Activated T-helper 17 cell treated with anti-CD3 and anti-CD28 coated beads, Interleukin-2, amount 50 U/mL, for 72 hours (primary cell): ENCODE data around the gene NEURL1. TPM values are rescaled to one million over a fixed set of nuclear protein-coding genes. Genes with fewer than 3 reads are reported as not detected.

Experiments used
- ATAC-seq: fragments of 150-1000 bp; cut with Tn5 transposase; replicated peaks from 2 replicates; pipeline ENCODE4 v1.10.0; 2021; ENCODE audit warnings: mild to moderate bottlenecking, moderate library complexity
- H3K27ac Mint-ChIP-seq: one replicate; pipeline ENCODE4 v1.8.0; 2022; ENCODE audit warnings: mixed read lengths
- H3K27me3 Mint-ChIP-seq: one replicate; pipeline ENCODE4 v1.8.0; 2022; ENCODE audit warnings: mixed read lengths
- H3K36me3 Mint-ChIP-seq: one replicate; pipeline ENCODE4 v1.8.0; 2022; ENCODE audit warnings: low read depth, mild to moderate bottlenecking, mixed read lengths
- H3K4me1 Mint-ChIP-seq: one replicate; pipeline ENCODE4 v1.8.0; 2022; ENCODE audit warnings: mixed read lengths
- H3K4me3 Mint-ChIP-seq: one replicate; pipeline ENCODE4 v1.8.0; 2022; ENCODE audit warnings: mild to moderate bottlenecking, mixed read lengths
- H3K9me3 Mint-ChIP-seq: one replicate; pipeline ENCODE4 v1.8.0; 2022; ENCODE audit warnings: mixed read lengths
- total RNA-seq, 2 donors: library from RNA; stranded (reverse); gene quantifications; one replicate each; pipeline ENCODE4 v1.2.3, GENCODE V29; 2022

Gene NEURL1
- total RNA-seq, 2 donors from 2014 or later = 2.1 to 3.7 TPM

GRCh38 chr10:103589074-103589630 is 95.6 kb downstream of the NEURL1 start:
- no peak for ATAC-seq
- Mint-ChIP-seq H3K27ac (peak overlapping the region; percentile 37), H3K4me1 (no peaks in the 10 kb centered on the region), H3K27me3 (no peaks in the 10 kb centered on the region), H3K36me3 (no peaks in the 10 kb centered on the region), H3K4me3 (no peak overlapping the region), H3K9me3 (no peaks in the 10 kb centered on the region)

- Mint-ChIP-seq H3K9me3 (no peaks in the 10 kb centered on the region), H3K36me3 (no peaks in the 10 kb centered on the region), H3K27ac (no peak overlapping the region), H3K4me3 (no peak overlapping the region), H3K4me1 (no peaks in the 10 kb centered on the region), H3K27me3 (no peaks in the 10 kb centered on the region)
- no peak for ATAC-seq
Measured at GRCh38 chr10:103590060-103590459, 96.6 kb downstream of the NEURL1 start.

DNA sequence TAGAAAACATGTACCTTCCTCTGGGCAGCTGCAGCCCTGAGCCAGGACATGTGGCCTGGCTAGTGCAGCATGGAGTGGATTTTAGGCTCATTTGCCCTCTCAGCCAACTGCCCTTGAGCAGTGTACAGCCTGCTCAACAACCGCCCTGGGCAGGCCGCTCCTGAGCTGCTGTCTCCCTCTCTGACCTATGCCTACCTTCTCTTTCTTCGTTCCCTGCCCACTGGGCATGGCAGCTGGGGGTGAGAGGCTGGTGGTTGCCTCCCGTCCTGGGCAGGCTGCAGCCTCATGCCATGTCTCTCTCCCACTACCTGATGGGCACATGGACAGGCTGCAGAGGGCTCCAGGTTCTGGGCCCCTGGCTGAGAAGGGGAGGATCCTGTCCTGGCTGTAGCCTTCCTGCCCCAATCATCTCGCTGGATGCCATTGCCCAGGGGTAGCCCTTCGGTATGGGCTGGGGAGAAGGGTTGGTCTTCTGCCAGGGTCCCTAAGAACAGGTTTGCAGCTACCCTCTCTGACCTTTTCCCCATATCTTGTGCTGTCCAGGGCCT is 97.3 kb downstream of the NEURL1 start:
- H3K27me3 Mint-ChIP-seq = no peaks in the 10 kb centered on the region
- H3K4me3 Mint-ChIP-seq = no peak overlapping the region
- H3K36me3 Mint-ChIP-seq = no peaks in the 10 kb centered on the region
- H3K9me3 Mint-ChIP-seq = no peaks in the 10 kb centered on the region
- H3K4me1 Mint-ChIP-seq = no peaks in the 10 kb centered on the region
- peak overlapping the region; percentile 28 for H3K27ac Mint-ChIP-seq
- ATAC-seq = no peak

DNA sequence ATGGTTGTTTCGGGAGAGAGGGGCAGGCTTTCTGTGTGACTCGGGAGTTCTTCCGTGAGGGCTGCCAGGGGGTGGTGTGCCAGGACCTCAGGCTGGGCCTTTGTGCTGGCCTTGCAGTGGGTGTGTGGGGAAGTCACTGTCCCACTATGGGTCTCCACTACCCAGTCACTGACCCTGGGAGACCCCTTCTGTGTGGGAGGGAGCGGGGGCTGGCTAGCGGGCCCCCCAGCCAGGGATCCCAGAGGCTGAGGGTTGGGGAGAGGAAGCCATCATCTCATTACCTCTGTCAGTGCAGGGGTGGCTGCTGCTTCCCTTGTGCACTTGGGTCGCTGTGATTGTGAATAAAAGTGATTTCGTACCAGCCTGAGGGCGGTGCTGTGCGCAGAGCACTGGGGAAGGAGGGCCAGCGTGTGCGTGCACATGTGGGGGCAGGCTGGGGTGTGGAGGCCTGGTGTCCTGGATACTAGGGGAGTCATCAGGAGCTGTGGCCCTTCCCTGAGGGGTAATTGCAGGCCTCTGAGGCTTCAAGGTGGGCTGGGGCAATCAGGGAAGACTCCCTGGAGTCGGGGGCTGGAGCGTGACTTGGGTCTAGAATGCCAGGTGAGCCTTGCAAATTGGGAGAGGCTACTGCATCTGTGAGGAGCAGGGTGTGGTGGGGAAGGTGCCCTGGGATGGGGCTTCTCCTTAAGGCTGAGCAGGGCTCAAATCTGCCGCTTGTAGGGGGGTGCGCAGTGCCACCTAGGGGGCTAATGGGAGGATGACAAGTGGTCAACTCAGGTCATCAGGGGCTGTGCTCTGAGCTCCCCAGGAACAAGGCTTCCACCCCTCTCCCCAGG is 98.9 kb downstream of the NEURL1 start:
- Mint-ChIP-seq H3K27ac (no peak overlapping the region), H3K36me3 (no peaks in the 10 kb centered on the region), H3K27me3 (no peaks in the 10 kb centered on the region), H3K4me3 (no peak overlapping the region), H3K9me3 (no peaks in the 10 kb centered on the region), H3K4me1 (no peaks in the 10 kb centered on the region)
- ATAC-seq = peak; percentile 53

DNA sequence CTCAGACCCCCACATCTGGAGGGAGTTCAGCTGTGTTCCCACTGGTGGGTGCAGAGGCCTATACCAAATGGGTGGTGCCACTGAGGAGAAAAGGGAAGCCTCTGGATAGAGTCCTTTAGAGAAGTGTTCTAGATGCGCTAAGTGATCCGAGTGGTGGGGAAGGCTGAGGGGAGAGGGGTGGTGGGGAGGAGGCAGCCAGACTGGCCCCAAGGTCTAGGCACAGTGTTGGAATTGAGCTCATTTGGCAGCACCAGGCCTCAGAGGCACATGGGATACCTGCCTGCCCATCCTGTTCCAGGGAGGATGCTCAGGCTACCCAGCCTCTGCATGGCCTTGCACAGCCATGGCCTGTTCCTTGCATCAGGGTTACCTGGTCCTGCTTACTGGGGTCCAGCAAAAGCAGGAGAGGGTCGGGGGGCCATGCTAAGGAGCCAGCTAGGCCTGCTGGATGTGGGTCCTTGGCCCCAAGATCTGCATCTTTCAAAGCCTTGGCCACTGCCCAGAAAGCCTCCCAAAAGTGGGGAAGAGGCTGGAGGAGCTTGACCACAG is 99.6 kb downstream of the NEURL1 start:
- no peaks in the 10 kb centered on the region for H3K36me3 Mint-ChIP-seq
- H3K9me3 Mint-ChIP-seq = no peaks in the 10 kb centered on the region
- H3K4me3 Mint-ChIP-seq = no peak overlapping the region
- ATAC-seq = no peak
- no peaks in the 10 kb centered on the region for H3K27me3 Mint-ChIP-seq
- no peaks in the 10 kb centered on the region for H3K4me1 Mint-ChIP-seq
- no peak overlapping the region for H3K27ac Mint-ChIP-seq

- no peak for ATAC-seq
- Mint-ChIP-seq H3K4me3 (no peak overlapping the region), H3K9me3 (no peaks in the 10 kb centered on the region), H3K4me1 (no peaks in the 10 kb centered on the region), H3K27ac (no peak overlapping the region), H3K36me3 (no peaks in the 10 kb centered on the region), H3K27me3 (no peaks in the 10 kb centered on the region)
Measured at GRCh38 chr10:103595933-103596726, 102.6 kb downstream of the NEURL1 start.

GRCh38 chr10:103597003-103597402 is 103.5 kb downstream of the NEURL1 start:
- no peaks in the 10 kb centered on the region for H3K27me3 Mint-ChIP-seq
- H3K4me3 Mint-ChIP-seq = no peak overlapping the region
- H3K27ac Mint-ChIP-seq = no peak overlapping the region
- H3K9me3 Mint-ChIP-seq = no peaks in the 10 kb centered on the region
- no peaks in the 10 kb centered on the region for H3K4me1 Mint-ChIP-seq
- no peak for ATAC-seq
- no peaks in the 10 kb centered on the region for H3K36me3 Mint-ChIP-seq

DNA sequence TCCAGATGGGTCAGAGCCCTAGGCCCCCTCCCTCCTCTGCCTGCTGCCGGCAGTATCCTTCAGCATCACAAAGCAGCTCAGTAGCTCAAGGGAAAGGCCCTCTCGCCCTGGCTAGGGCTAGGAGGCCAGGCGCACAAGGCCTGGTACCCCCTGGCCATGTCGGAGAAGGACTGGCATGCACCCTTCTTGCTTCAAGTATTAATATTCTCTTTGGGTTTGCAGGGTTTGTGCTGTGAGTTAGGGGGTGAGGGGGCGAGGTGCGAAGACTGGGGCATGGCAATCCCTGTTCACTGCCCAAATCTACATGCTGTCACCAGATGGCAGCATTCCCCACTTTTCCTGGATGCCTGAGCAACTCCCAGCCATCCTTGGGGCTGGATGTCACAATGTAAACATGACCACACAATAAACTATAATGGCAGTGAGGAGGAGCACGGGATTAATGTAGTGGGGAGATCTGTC is 105.2 kb downstream of the NEURL1 start:
- H3K27ac Mint-ChIP-seq = no peak overlapping the region
- H3K4me3 Mint-ChIP-seq = no peak overlapping the region
- peak; percentile 37 for ATAC-seq
- no peaks in the 10 kb centered on the region for H3K9me3 Mint-ChIP-seq
- H3K27me3 Mint-ChIP-seq = no peaks in the 10 kb centered on the region
- H3K36me3 Mint-ChIP-seq = peaks cover 10% of the 10 kb centered on the region
- H3K4me1 Mint-ChIP-seq = no peaks in the 10 kb centered on the region

- H3K27me3 Mint-ChIP-seq = no peaks in the 10 kb centered on the region
- peaks cover 10% of the 10 kb centered on the region for H3K36me3 Mint-ChIP-seq
- H3K4me1 Mint-ChIP-seq = no peaks in the 10 kb centered on the region
- no peak overlapping the region for H3K4me3 Mint-ChIP-seq
- no peak overlapping the region for H3K27ac Mint-ChIP-seq
- no peak for ATAC-seq
- no peaks in the 10 kb centered on the region for H3K9me3 Mint-ChIP-seq
Measured at GRCh38 chr10:103599211-103599610, 105.7 kb downstream of the NEURL1 start.

DNA sequence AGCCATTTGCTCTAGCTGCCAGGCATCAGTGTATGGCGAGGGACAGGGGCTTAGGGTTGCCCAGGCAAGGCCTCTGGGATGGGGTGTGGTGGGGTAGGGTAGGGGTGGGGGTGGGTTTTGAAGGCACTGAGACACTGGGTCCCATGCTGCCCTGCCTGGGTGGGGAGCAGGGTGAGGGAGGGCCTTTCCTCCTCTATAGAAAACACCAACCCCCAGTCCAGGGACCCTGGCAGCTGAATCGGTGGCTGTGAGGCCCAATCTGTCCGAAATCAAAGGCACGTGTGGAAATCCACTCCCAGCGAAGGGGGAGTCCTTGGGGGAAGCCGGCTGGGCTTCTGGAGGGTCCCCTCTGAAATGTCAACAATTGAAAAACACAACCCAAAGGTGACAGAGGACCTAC is 106.4 kb downstream of the NEURL1 start:
- Mint-ChIP-seq H3K4me1 (no peaks in the 10 kb centered on the region), H3K27me3 (no peaks in the 10 kb centered on the region), H3K9me3 (no peaks in the 10 kb centered on the region), H3K4me3 (no peak overlapping the region), H3K36me3 (peaks cover 10% of the 10 kb centered on the region), H3K27ac (no peak overlapping the region)
- no peak for ATAC-seq

DNA sequence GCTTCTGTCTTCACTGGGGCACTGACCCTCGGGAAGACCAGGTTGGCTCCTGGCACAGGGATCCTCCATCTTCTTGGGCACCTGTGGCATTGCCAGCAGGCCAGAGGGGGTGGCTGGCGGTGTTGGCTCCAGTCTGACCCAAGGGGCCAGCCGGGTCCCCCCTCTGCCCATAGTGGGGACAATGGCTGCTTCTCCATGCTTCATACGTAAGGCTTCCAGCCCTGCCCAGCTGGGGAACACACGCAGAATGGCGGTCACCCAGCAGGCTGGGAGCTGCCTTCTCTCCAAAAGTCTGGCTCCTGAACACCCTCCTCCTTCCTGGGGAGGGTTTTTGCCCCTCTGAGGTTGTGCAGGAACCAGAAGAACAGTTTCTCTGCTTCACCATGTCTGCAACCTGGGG is 106.8 kb downstream of the NEURL1 start:
- peaks cover 10% of the 10 kb centered on the region for H3K36me3 Mint-ChIP-seq
- H3K9me3 Mint-ChIP-seq = no peaks in the 10 kb centered on the region
- H3K4me3 Mint-ChIP-seq = no peak overlapping the region
- H3K4me1 Mint-ChIP-seq = no peaks in the 10 kb centered on the region
- ATAC-seq = no peak
- no peak overlapping the region for H3K27ac Mint-ChIP-seq
- H3K27me3 Mint-ChIP-seq = no peaks in the 10 kb centered on the region

DNA sequence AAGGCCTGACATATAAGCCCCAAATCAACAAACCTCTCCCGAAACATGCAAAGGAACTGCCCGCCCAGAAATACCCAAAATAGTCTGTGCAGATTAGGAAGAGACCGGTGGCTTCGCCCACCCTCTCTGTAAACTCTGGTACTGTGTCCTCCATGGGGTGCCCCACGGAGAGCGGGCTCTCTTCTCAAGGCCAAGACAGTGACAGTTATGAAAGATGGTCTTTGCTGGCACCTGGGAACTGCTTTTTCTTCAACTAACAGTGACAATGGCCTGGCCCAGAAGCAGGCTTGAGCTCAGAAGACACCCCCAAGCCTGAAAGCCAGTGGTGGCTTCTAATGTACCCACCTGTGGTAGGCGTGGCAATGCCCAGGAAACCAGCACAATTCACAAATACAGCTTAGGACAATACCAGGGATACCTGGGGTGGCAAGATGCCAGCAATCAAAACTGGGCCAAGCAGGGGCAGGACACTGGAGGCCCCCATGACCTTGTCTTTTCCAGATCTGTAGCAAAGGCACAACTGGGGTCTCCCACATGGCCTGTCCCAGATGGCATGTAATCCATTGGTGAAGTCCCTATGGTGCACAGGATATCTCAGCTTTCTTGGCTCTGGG is 107.6 kb downstream of the NEURL1 start:
- H3K27ac Mint-ChIP-seq = peak overlapping the region; percentile 73

GRCh38 chr10:103602028-103602851 is 108.7 kb downstream of the NEURL1 start:
- H3K27ac Mint-ChIP-seq = no peak overlapping the region

More for the DNA sequence above, 107.6 kb downstream of the NEURL1 start:
- Mint-ChIP-seq H3K4me3 (no peak overlapping the region), H3K27me3 (no peaks in the 10 kb centered on the region), H3K9me3 (no peaks in the 10 kb centered on the region), H3K4me1 (no peaks in the 10 kb centered on the region), H3K36me3 (peaks cover 10% of the 10 kb centered on the region)
- no peak for ATAC-seq

More at GRCh38 chr10:103602028-103602851, 108.7 kb downstream of the NEURL1 start:
- Mint-ChIP-seq H3K4me3 (no peak overlapping the region), H3K27me3 (no peaks in the 10 kb centered on the region), H3K36me3 (peaks cover 10% of the 10 kb centered on the region), H3K9me3 (no peaks in the 10 kb centered on the region), H3K4me1 (no peaks in the 10 kb centered on the region)
- ATAC-seq = no peak
